Measurements from ENCODE around the gene SRP9.
A peak's percentile ranks its signal among the peaks of the same experiment; 100 is the strongest.
"Not testable (repeated sequence)": the region's sequence is repeated elsewhere in the genome, so short reads cannot be mapped to it uniquely, and the experiment has no call there.

The SRP9 gene

DNA sequence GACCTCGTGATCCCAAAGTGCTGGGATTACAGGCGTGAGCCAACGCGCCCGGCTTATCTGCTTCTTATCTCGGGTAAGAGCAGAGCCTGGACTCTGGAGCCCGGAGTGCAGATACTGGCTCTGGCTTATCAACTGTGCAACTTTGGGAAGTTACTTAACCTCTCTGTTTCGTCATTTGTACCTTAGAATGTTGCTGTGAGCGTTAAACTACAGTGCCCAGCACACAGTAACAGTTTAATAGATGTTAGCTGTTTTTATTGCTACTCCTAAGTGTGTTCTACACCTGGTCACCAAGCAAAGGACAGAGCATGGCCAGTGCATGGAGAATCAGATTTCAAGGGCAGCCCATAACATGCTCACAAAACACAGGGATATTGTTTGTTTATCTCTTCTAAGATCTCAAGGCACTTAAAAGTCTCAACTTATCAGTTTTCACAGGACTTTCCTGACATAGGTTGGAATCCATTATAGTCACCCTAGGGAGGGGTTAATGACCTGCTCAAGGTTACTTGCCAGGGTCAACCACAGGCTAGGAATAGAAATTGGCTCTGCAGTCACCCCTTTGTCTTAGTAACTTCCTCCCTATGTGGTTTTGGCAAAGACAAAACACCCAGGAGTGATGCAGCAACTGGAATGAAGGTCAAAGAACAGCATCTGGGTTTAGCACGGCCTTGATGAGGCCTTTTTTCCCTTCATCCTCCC lies 22.5 kb upstream of the SRP9 start:
- DNase-seq (ENCODE audit: insufficient read length, low spot score) (no peak), FAIRE-seq (no peak)

DNA sequence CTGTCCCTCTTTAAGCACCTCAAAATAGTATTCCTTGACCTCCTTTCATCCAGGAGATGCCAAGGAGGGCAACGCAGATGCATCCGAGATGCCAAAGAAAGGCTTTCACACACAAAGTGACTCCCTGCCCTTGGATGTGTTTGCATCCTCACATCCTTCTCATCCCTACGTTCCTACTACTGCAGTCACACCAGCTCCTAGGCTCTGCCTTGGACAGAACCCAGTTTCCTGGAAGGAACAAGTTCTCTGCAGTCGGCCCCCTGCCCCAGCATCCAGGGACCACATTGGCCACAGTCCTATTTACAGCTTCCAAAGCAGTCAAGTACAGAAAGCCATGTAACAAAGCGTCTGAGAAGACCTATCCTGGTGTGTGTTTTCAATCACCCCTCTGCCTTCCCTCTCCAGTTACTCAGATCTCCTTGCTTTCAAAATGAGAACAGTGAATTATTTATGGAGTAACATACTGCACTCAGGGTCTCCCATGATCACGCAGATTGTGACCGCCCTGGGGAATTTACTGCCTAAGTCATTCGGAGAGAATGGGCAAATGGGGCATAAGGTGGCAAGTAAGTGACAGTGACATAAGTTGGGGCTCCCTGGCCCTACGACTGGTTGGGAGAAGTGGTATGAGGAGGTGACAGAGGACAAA lies 21.8 kb upstream of the SRP9 start:
- DNase-seq (ENCODE audit: insufficient read length, low spot score) (no peak), FAIRE-seq (no peak)

DNA sequence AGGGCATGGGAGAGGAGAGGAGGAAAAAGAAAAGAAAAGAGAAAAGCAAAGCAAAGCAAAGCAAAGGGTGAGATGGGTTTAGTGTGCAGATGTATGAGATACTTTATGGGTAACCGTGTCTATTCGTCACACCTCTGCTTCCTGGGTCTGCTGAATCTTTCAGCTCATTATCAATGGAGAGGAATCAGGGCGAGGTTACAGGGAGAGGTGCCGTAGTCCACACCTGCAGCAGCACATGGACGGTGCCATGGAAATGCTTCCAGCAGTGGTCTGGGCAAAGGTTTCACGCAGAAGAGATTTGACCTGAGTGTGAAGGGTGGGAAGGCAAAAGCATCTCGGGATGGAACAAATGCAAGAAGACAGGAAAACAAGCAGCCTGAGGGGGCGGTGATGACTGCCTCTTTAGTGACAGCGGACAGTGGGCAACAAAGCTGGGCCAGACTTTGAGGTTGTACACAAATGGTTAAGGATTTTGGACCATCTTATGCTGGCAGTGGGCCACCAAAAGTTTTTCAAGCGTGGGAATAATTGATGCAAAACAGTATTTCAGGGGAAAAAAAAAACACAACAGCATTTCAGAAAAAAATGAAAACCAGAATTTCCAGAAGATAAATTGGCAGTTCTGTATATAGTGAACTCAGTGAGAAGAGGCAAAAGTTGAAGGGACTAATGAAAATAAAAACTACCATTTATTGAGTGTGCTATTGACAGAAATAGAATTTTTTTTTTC lies 19.5 kb upstream of the SRP9 start:
- FAIRE-seq (no peak), DNase-seq (ENCODE audit: insufficient read length, low spot score) (no peak)

DNA sequence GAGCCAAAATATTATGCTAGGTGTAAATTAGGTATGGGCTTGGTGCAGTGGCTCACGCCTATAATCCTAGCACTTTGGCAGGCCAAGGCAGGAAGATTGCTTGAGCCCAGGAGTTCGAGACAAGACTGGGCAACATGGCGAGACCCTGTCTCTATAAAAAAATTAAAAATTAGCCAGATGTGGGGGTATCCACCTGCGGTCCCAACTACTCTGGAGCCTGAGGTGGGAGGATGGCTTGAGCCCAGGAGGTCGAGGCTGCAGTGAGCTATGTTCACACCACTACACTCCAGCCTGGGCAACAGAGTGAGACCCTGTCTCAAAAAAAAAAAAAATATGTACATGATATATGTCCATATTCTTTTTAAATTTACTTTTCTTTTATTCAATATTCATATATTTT lies 17.7 kb upstream of the SRP9 start:
- FAIRE-seq; DNase-seq (ENCODE audit: insufficient read length, low spot score): not testable (repeated sequence)

GRCh38 chr1:225760531-225760930 lies 17.1 kb upstream of the SRP9 start:
- FAIRE-seq, result no peak
- DNase-seq (ENCODE audit: insufficient read length, low spot score), result no peak

DNA sequence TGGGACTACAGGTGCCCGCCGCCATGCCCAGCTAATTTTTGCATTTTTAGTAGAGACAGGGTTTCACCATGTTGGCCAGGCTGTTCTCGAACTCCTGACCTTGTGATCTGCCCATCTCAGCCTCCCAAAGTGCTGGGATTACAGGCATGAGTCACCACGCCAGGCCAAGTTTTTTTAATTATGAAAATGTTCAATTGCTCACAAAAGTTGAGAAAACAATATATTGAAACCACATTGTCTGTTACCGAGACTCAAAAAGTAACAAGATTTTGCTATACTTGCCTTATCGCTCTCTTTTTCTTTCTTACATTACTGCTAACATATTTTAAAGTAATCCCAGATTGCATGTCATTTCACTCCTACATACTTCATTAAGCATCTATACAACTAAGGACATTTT lies 16.2 kb upstream of the SRP9 start:
- not testable (repeated sequence) for FAIRE-seq; DNase-seq (ENCODE audit: insufficient read length, low spot score)

GRCh38 chr1:225762002-225762441 lies 15.6 kb upstream of the SRP9 start:
- DNase-seq (ENCODE audit: insufficient read length, low spot score) (no peak), FAIRE-seq (no peak)

DNA sequence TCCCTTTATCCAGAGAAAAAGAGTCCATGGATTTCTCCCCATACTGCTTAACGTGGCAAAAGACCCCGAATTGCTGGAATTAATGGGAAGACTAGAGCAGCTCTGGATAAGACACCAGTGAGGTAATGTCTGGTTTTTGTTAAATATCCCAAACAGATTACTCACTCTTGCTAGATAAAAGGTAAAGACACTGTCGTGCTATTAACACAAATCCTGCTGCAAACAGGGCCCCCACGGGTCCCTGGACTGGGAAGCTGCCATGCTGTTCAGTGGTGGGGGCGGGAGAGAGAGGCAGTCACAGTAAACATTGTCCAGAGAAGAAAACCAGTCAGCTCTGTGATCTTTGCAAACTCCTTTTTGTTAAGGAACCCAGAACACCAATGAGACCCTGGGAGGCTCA lies 15.2 kb upstream of the SRP9 start:
- FAIRE-seq (no peak), DNase-seq (ENCODE audit: insufficient read length, low spot score) (no peak)

- DNase-seq (ENCODE audit: insufficient read length, low spot score), result no peak
Observed at GRCh38 chr1:225763716-225764548, 13.7 kb upstream of the SRP9 start.

DNA sequence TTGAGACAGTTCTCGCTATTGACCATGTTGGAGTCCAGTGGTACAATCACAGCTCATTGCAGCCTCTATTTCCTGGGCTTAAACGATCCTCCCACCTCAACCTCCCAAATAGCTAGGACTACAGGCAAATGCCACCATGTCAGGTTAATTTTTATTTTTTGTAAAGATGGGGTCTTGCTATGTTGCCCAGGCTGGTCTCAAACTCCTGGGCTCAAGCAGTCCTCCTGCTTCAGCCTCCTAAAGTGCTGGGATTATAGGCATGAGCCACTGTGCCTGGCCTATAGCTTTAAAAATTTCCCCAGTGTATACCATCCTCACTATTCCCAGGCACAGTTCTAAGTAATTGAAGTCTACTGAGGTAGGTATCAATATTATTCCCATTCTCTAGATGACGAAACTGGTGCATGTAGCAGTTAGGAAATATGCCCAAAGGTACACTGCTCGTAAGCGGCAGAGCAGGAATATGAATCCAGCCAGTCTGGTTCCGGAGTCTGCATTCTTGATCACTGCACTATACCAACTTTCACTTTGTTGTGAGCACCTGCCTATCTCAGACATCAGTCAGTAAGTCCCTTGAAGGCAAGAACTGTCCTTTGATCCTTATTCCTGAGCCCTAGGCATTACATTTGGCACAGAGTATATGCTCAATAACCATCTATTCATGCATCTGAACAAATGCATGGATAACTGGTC lies 11.5 kb upstream of the SRP9 start:
- FAIRE-seq (no peak), DNase-seq (ENCODE audit: insufficient read length, low spot score) (no peak)

More at GRCh38 chr1:225763716-225764548, 13.7 kb upstream of the SRP9 start:
- no peak for FAIRE-seq

DNA sequence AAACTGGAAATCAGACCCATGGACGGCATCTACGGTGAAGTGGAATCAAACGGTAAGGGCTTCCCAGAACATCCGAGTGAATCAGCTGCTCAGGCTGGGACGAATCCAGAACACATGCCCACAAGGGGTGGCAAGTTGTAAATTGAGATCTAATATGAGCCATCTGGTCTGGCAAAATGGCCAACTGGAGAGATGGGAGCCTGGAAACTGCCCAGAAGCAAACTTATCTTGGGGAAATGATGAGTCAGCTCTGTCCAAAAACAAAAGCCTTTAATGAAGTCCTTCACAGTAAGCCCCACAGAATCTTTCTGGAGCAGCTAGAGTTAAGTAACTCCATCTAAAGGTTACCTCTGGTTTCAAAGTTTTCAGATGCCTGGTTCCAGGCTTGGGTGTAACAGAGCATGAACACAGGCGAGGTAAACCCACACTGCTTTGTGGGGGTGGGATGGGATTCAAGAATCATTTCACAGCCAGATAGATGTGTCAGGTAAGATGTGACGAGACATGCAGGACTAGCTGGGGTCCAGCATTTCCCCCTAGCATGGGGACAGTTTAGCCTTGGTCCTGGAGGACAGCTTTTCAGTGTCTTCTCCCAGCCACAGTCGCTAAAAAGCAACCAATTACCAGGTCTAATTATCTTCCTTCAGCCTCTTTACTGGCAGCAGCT lies 10.5 kb upstream of the SRP9 start:
- FAIRE-seq, result no peak
- DNase-seq (ENCODE audit: insufficient read length, low spot score), result no peak

GRCh38 chr1:225767634-225768540 lies 9.7 kb upstream of the SRP9 start:
- DNase-seq (ENCODE audit: insufficient read length, low spot score), result no peak
- FAIRE-seq, result no peak

DNA sequence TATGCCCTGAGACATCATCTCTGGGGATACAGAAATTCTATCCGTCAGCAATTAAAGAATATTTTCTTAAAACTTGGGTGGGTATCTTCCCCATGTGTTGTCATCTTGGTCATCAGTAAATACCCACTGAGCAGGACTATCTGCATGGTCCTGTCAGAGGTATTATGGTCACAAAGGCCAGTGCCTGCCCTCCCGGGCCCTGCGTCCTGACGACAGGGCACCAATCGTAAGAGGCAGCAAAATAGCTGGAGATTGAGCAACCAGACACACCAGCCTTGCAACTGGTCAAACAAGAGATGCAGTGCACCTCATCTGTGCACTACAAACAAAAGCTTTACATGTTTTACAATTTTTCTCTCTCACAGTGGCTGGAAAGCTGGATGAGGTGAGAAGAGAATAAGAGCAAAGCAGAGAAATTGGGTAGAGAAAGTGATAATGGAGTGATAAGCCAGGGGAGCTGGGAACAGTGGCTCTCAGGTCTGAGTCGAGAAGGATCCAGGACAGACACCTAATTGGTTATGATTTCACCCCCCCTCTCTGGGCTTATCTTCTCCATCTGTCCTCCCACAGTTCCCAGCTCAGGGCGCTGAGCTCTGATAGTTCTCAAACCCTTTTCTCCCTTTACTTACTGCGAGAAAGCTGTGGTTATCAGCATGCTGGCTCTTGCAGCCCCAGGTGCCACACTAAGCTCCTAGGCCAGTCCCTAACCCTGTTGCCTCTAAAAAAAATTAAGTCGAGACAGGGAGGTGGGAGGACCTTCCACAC lies 8.8 kb upstream of the SRP9 start:
- FAIRE-seq, result no peak
- DNase-seq (ENCODE audit: insufficient read length, low spot score), result no peak

DNA sequence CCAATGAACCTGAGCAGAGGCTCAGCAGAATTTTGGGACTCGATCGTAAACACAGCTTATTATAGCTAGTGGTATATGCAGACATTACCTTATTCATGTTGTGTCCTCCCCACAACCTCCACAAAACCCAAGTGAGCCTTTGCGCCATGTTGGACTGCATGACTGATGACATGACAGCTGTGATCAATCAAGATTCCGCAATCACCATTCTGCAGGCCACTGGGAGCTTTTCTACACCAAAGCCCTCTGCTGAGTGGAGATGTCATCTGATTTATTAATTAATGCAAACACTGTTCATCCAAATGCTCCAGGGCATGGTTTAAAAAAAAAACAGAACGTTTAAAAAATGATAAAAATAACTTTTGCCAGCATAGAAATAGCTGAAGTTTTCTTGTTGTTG lies 7.9 kb upstream of the SRP9 start:
- no peak for FAIRE-seq
- DNase-seq (ENCODE audit: insufficient read length, low spot score), result no peak

GRCh38 chr1:225770561-225771248 lies 6.9 kb upstream of the SRP9 start:
- no peak for FAIRE-seq
- no peak for DNase-seq (ENCODE audit: insufficient read length, low spot score)

DNA sequence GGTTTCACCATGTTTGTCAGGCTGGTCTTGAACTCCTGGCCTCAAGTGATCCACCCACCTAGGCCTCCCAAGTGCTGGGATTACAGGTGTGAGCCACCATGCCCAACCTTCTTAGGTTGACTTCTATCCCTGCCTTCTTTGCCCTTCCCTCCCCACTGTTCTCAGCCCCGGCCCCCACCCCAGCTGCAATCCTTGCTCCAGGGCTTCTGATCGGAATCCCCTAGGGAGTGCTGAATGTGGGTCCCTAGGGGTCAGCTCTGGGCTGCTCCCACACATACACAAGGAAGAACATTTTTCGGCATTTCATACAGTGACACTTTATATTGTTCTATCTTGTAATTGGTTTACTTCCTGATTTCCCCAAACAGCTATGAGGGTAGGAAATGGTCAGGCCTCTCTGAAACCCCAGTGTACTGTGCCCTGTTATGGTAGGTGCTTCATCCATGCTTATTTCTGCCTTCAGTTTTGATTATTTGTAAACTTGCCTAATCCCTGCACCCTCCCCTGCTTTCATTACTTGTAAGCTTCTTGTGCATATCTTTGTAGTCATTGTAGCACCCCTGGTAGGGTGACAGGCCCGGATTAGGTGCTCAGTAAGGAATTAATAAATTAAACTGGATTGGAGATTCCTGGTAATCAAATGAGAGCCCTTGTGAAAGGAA lies 5.8 kb upstream of the SRP9 start:
- DNase-seq (ENCODE audit: insufficient read length, low spot score), result no peak
- FAIRE-seq, result no peak

DNA sequence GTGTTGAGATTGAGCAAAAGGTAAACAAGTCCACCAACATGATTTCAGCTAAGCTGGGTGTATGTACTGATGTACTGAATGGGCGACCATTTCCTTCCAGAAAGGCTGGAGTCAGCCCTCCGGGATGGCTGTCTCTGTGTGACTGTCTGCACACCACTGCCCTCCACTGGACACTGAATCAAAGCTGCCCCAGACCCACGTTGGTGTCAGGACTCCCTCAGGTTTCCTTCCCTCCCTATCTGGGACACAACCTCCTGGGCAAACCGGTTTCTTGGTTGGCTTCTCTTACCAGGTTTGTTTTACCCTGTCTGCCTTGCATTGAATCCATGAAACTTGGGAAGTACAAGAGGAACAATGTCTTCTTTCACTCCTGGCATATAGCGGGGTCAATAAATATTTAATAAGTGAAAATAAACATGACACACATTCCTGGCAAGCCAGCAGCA lies 5.3 kb upstream of the SRP9 start:
- FAIRE-seq, result no peak
- peak; percentile 25 for DNase-seq (ENCODE audit: insufficient read length, low spot score)
